Keratinocyte (primary cell): ENCODE results near the gene VEZF1. TPM values are rescaled to one million over a fixed set of nuclear protein-coding genes. Genes with fewer than 3 reads are reported as not detected.
A peak's percentile ranks its signal among the peaks of the same experiment; 100 is the strongest.

Source experiments
- DNase-seq: peaks from one replicate; pipeline ENCODE4 v3.0.0-alpha.2; 2011; ENCODE audit warnings: low read depth, missing footprints, low spot score
- FAIRE-seq: peaks from 2 replicates; lab custom pipeline; 2011; peaks lifted over from hg19 to GRCh38; lab: Jason Lieb, UNC
- H2AFZ ChIP-seq: 2 replicates; pipeline ENCODE4 v1.6.0; 2012; ENCODE audit warnings: low read length, control low read depth, inconsistent platforms; ENCODE audit not compliant: control insufficient read depth
- H3K27ac ChIP-seq: 2 replicates; pipeline ENCODE4 v1.5.1; 2011; ENCODE audit warnings: low read length; ENCODE audit not compliant: control insufficient read depth, insufficient read depth
- H3K27me3 ChIP-seq: 3 replicates; pipeline ENCODE4 v1.6.0; 2011; ENCODE audit warnings: low read length; ENCODE audit not compliant: control insufficient read depth, insufficient read depth; ENCODE audit errors: extremely low read depth
- H3K36me3 ChIP-seq, 2 experiments: 2 replicates in 1 of 2; 3 replicates in 1 of 2; pipeline ENCODE4 v1.5.1; 2011; ENCODE audit warnings: low read length in 2 of 2, mild to moderate bottlenecking in 1 of 2; ENCODE audit not compliant: control insufficient read depth in 2 of 2, insufficient read depth in 2 of 2; ENCODE audit errors: extremely low read depth in 1 of 2
- H3K4me1 ChIP-seq: 3 replicates; pipeline ENCODE4 v1.5.1; 2011; ENCODE audit warnings: low read length; ENCODE audit not compliant: control insufficient read depth, insufficient read depth; ENCODE audit errors: extremely low read depth
- H3K4me2 ChIP-seq: 3 replicates; pipeline ENCODE4 v1.6.0; 2011; ENCODE audit warnings: low read depth, low read length; ENCODE audit not compliant: control insufficient read depth, insufficient read depth; ENCODE audit errors: extremely low read depth
- H3K4me3 ChIP-seq, 3 experiments: fragments of 200-600 bp in 1 of 3; sonication (generic) in 1 of 3; 2 replicates in 2 of 3; 3 replicates in 1 of 3; pipeline ENCODE4 v1.5.1; 2011 to 2016; ENCODE audit warnings: low read length in 3 of 3, mild to moderate bottlenecking in 3 of 3, control low read depth in 2 of 3, inconsistent platforms in 1 of 3, low read depth in 1 of 3, mixed read lengths in 1 of 3, mixed run types in 1 of 3, moderate library complexity in 1 of 3; ENCODE audit not compliant: control insufficient read depth in 2 of 3, insufficient read depth in 2 of 3; ENCODE audit errors: extremely low read depth in 1 of 3
- H3K79me2 ChIP-seq: 2 replicates; pipeline ENCODE4 v1.6.0; 2012; ENCODE audit warnings: low read length; ENCODE audit not compliant: control insufficient read depth, insufficient read depth
- H3K9ac ChIP-seq: 3 replicates; pipeline ENCODE4 v1.6.0; 2011; ENCODE audit warnings: low read length; ENCODE audit not compliant: control insufficient read depth, insufficient read depth; ENCODE audit errors: extremely low read depth
- H3K9me1 ChIP-seq: 3 replicates; pipeline ENCODE4 v1.6.0; 2011; ENCODE audit warnings: low read length; ENCODE audit not compliant: control insufficient read depth, insufficient read depth; ENCODE audit errors: extremely low read depth
- H3K9me3 ChIP-seq: 2 replicates; pipeline ENCODE4 v1.5.1; 2012; ENCODE audit warnings: low read depth, low read length; ENCODE audit not compliant: control insufficient read depth
- H4K20me1 ChIP-seq: 3 replicates; pipeline ENCODE4 v1.6.0; 2011; ENCODE audit warnings: low read length; ENCODE audit not compliant: control insufficient read depth, insufficient read depth; ENCODE audit errors: extremely low read depth
- EZH2 ChIP-seq: IDR thresholded peaks from one replicate; pipeline ENCODE4 v1.6.1; 2012; ENCODE audit warnings: inconsistent platforms, mild to moderate bottlenecking, low read length, moderate library complexity
- dilution Hi-C: fragments of 300-500 bp; cut with MboI; formaldehyde crosslinking; loops from one replicate; pipeline ENCODE4 v1.7.0; 2020; ENCODE audit warnings: low sequenced_read_pairs; ENCODE audit not compliant: extremely low pct_ligation_motif_present
- polyA plus RNA-seq, 5 experiments: library from polyadenylated mRNA; depleted of rRNA in 3 of 5; stranded (reverse) in 3 of 5; stranded (forward) in 1 of 5; unstranded in 1 of 5; fragments of >200 nt; gene quantifications; 1 replicate in 1 of 5; 2 replicates in 3 of 5; 3 replicates in 1 of 5; pipeline versions ENCODE4 v1.2.1 to v1.2.3, GENCODE V29; 2011 to 2012; ENCODE audit warnings: missing spikeins in 2 of 5, low read depth in 1 of 5, low replicate concordance in 1 of 5
- TF ChIP-seq, protein P1 (sequence below), 3 experiments: IDR thresholded peaks in 1 of 3; conservative IDR thresholded peaks in 1 of 3; optimal IDR thresholded peaks in 1 of 3; 2 replicates in 2 of 3; 3 replicates in 1 of 3; pipeline versions ENCODE3 to v1.5.1; 2011; ENCODE audit warnings: low read length in 3 of 3, mild to moderate bottlenecking in 3 of 3, moderate library complexity in 2 of 3, control low read depth in 1 of 3, inconsistent platforms in 1 of 3; ENCODE audit not compliant: insufficient read depth in 2 of 3; ENCODE audit errors: extremely low read depth in 1 of 3

Gene VEZF1
- polyA plus RNA-seq, 1 donor (not counting 4 experiments of a cell fraction or from before 2014, with no cell fraction given), result 22.8 TPM

DNA sequence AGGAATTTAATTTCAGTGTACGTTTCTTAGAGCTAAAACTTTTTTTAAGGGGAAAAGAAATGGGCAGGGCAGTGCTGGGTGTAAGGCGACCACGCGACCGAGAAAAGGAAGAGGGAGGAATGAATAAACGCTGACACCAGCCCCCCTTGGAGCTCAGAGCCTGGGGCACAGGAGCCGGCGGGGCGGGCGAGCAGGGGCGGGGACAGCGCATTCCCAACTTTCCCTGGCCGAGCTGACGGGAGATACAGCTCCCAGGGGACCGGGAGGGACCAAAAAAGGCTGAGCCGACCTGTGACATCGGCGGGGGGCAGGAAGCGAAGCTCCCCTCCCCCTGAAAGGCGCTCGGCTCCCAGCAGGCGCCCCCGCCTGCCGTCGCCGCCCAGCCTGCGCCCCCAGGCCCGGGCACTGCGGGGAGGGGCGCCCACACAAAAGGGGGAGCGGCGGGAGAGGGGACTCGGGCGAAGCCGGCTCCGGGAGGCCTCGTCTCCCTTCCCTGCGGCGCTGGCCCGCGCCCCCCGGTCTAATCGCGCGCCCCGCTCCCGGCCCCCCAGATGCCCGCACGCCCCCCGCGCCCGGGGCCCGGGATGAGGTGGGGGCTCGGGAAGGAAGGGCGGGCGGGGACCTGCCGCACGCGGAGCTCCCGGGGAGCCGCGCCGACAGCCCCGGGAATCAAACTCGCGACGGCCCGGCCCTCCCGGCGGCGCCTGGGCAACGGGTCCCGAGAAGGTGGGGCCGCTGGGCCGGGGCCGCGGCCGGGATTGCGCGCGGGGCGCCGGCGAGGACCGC is 33.5 kb downstream of the VEZF1 start:
- Histone ChIP-seq H3K4me2 (peak overlapping the region; percentile 82), H2AFZ (peak overlapping the region; percentile 6), H3K9me3 (no peaks in the 10 kb centered on the region), H3K4me1 (peaks cover 28% of the 10 kb centered on the region), H3K9me1 (no peaks in the 10 kb centered on the region), H3K36me3 (no peaks in the 10 kb centered on the region), H3K27me3 (no peaks in the 10 kb centered on the region), H4K20me1 (no peaks in the 10 kb centered on the region), H3K9ac (peak overlapping the region; percentile 72), H3K79me2 (peaks cover 20% of the 10 kb centered on the region), H3K27ac (no peak overlapping the region), H3K4me3 (peak overlapping the region; percentile 57 to 77 (median 66))
- dilution Hi-C loops, result no loop called here
- DNase-seq (no peak), FAIRE-seq (no peak)
- TF ChIP-seq EZH2, result no peak
- TF ChIP-seq, protein P1, sequence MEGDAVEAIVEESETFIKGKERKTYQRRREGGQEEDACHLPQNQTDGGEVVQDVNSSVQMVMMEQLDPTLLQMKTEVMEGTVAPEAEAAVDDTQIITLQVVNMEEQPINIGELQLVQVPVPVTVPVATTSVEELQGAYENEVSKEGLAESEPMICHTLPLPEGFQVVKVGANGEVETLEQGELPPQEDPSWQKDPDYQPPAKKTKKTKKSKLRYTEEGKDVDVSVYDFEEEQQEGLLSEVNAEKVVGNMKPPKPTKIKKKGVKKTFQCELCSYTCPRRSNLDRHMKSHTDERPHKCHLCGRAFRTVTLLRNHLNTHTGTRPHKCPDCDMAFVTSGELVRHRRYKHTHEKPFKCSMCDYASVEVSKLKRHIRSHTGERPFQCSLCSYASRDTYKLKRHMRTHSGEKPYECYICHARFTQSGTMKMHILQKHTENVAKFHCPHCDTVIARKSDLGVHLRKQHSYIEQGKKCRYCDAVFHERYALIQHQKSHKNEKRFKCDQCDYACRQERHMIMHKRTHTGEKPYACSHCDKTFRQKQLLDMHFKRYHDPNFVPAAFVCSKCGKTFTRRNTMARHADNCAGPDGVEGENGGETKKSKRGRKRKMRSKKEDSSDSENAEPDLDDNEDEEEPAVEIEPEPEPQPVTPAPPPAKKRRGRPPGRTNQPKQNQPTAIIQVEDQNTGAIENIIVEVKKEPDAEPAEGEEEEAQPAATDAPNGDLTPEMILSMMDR (optimal IDR thresholded peaks at IDR 0.05 in 1 of 3, IDR thresholded peaks at IDR 0.05 in 1 of 3, conservative IDR thresholded peaks at IDR 0.05 in 1 of 3; ENCODE audit: extremely low read depth in 1 of 3, insufficient read depth in 2 of 3, low read length in 3 of 3), result no peak

DNA sequence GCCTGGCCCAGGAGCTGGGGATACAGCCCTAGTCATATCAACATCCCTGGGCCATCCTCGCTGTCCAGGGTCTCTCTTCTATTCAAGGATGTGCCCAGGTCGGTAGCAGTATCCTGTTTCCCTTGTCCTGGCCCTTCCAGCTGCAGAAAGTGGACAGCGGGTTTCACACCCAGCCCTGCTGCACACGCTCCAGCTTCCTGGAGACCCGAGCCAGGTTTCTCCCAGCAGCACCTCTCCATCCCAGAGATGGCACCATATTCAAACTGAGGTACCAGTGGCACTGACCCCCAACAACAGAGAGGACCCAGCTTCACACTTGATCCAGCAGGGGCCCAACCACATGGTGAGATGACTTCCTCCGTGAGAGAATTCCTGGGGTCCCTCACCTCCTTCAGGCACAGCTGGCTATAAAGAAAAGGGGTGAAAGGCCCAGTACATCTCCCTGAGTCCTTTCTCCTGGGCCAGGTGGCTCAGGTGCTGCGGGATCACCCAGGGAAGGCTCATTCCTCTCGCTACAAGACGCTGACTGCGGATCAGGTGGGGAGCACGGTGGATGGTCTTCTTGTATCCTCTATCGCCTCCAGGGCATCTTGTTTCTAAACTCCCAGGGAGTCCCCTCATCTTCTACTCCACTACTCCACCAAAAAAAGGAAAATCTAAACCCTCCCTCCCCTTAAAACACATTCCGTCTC is 34.2 kb downstream of the VEZF1 start:
- TF ChIP-seq, protein P1 (optimal IDR thresholded peaks at IDR 0.05 in 1 of 3, IDR thresholded peaks at IDR 0.05 in 1 of 3, conservative IDR thresholded peaks at IDR 0.05 in 1 of 3; ENCODE audit: extremely low read depth in 1 of 3, insufficient read depth in 2 of 3, low read length in 3 of 3), result no peak
- no peak for TF ChIP-seq EZH2
- H3K9me3 ChIP-seq, result no peaks in the 10 kb centered on the region
- dilution Hi-C loops, result no loop called here
- H3K9ac ChIP-seq, result no peak overlapping the region
- H3K4me1 ChIP-seq, result peaks cover 34% of the 10 kb centered on the region
- peak overlapping the region; percentile 57 to 77 (median 66) for H3K4me3 ChIP-seq
- H3K27me3 ChIP-seq, result no peaks in the 10 kb centered on the region
- H4K20me1 ChIP-seq, result no peaks in the 10 kb centered on the region
- no peaks in the 10 kb centered on the region for H3K36me3 ChIP-seq
- FAIRE-seq (no peak), DNase-seq (no peak)
- H3K79me2 ChIP-seq, result peaks cover 20% of the 10 kb centered on the region
- H2AFZ ChIP-seq, result no peak overlapping the region
- no peak overlapping the region for H3K27ac ChIP-seq
- H3K4me2 ChIP-seq, result peak overlapping the region; percentile 82
- H3K9me1 ChIP-seq, result no peaks in the 10 kb centered on the region
